Immature natural killer cell (primary cell): ENCODE results near the gene PALS1. TPM values are rescaled to one million over a fixed set of nuclear protein-coding genes. Genes with fewer than 3 reads are reported as not detected.
"Not testable (repeated sequence)": the region's sequence is repeated elsewhere in the genome, so short reads cannot be mapped to it uniquely, and the experiment has no call there.

Source experiments
- DNase-seq, 3 donors: peaks; one replicate each; pipeline ENCODE4 v3.0.0; 2022; ENCODE audit warnings: mixed read lengths in 1 of 3
- H3K27ac Mint-ChIP-seq, 6 donors: one replicate each; pipeline ENCODE4 v1.8.0; 2020; ENCODE audit warnings: mixed read lengths in 6 of 6, mild to moderate bottlenecking in 5 of 6, inconsistent platforms in 4 of 6, moderate library complexity in 3 of 6
- H3K27me3 Mint-ChIP-seq, 3 donors: one replicate each; pipeline ENCODE4 v1.8.0; 2020 to 2021; ENCODE audit warnings: low read depth in 3 of 3, mild to moderate bottlenecking in 3 of 3, mixed read lengths in 3 of 3, moderate library complexity in 3 of 3, inconsistent platforms in 1 of 3
- H3K36me3 Mint-ChIP-seq, 3 donors: one replicate each; pipeline ENCODE4 v1.8.0; 2020; ENCODE audit warnings: mixed read lengths in 3 of 3, inconsistent platforms in 2 of 3, mild to moderate bottlenecking in 2 of 3
- H3K4me1 Mint-ChIP-seq, 2 donors: one replicate each; pipeline ENCODE4 v1.8.0; 2020; ENCODE audit warnings: inconsistent platforms in 2 of 2, mild to moderate bottlenecking in 2 of 2, mixed read lengths in 2 of 2, moderate library complexity in 1 of 2
- H3K4me3 Mint-ChIP-seq, 5 donors: one replicate each; pipeline ENCODE4 v1.8.0; 2020; ENCODE audit warnings: mild to moderate bottlenecking in 5 of 5, mixed read lengths in 5 of 5, inconsistent platforms in 3 of 5, moderate library complexity in 3 of 5
- H3K9me3 Mint-ChIP-seq, 6 donors: one replicate each; pipeline ENCODE4 v1.8.0; 2020; ENCODE audit warnings: mild to moderate bottlenecking in 6 of 6, mixed read lengths in 6 of 6, inconsistent platforms in 4 of 6, moderate library complexity in 3 of 6
- polyA plus RNA-seq, 3 donors: library from polyadenylated mRNA; unstranded; fragments of 300-500 nt; fragmentation: Illumina TruSeq; gene quantifications; one replicate each; pipeline ENCODE4 v1.2.3, GENCODE V29; 2021

The PALS1 gene
- polyA plus RNA-seq, 3 donors from 2014 or later: 1.8 to 2.8 (median 2.0) TPM

GRCh38 chr14:67269298-67270060, 28.2 kb downstream of the PALS1 start:
- Mint-ChIP-seq H3K4me1 (peaks cover 2 to 7% of the 10 kb centered on the region in 2 donors), H3K27ac (no peak overlapping the region), H3K27me3 (no peaks in the 10 kb centered on the region), H3K36me3 (peaks cover 0 to 6% (median 5%) of the 10 kb centered on the region in 3 donors), H3K9me3 (no peaks in the 10 kb centered on the region), H3K4me3 (no peak overlapping the region)
- no peak for DNase-seq

- Mint-ChIP-seq H3K9me3 (no peaks in the 10 kb centered on the region), H3K36me3 (peaks cover 0 to 6% (median 5%) of the 10 kb centered on the region in 3 donors), H3K4me3 (no peak overlapping the region), H3K4me1 (peaks cover 2 to 7% of the 10 kb centered on the region in 2 donors), H3K27ac (no peak overlapping the region), H3K27me3 (no peaks in the 10 kb centered on the region)
- DNase-seq: no peak
These were observed 29.0 kb downstream of the PALS1 start for GRCh38 chr14:67270145-67270753.

- Mint-ChIP-seq H3K4me3 (no peak overlapping the region), H3K9me3 (no peaks in the 10 kb centered on the region), H3K36me3 (peaks cover 4 to 8% (median 5%) of the 10 kb centered on the region in 3 donors), H3K27ac (no peak overlapping the region), H3K4me1 (peaks cover 2 to 7% of the 10 kb centered on the region in 2 donors), H3K27me3 (no peaks in the 10 kb centered on the region)
- DNase-seq: no peak
These were observed 29.7 kb downstream of the PALS1 start for GRCh38 chr14:67270933-67271332.

- not testable (repeated sequence) for H3K4me3 Mint-ChIP-seq, H3K27me3 Mint-ChIP-seq, H3K36me3 Mint-ChIP-seq, H3K4me1 Mint-ChIP-seq, H3K27ac Mint-ChIP-seq, H3K9me3 Mint-ChIP-seq, DNase-seq
These were observed 32.0 kb downstream of the PALS1 start for GRCh38 chr14:67273281-67273680.

- Mint-ChIP-seq H3K4me3 (no peak overlapping the region), H3K9me3 (no peaks in the 10 kb centered on the region), H3K27me3 (no peaks in the 10 kb centered on the region), H3K36me3 (peaks cover 5 to 9% (median 9%) of the 10 kb centered on the region in 3 donors), H3K27ac (no peak overlapping the region), H3K4me1 (no peaks in the 10 kb centered on the region)
- DNase-seq: no peak
These were observed 34.9 kb downstream of the PALS1 start for GRCh38 chr14:67276131-67276530.

GRCh38 chr14:67280506-67280905, 39.3 kb downstream of the PALS1 start:
- Mint-ChIP-seq H3K9me3 (no peaks in the 10 kb centered on the region), H3K4me1 (no peaks in the 10 kb centered on the region), H3K27me3 (no peaks in the 10 kb centered on the region), H3K36me3 (peaks cover 0 to 9% (median 6%) of the 10 kb centered on the region in 3 donors), H3K27ac (no peak overlapping the region), H3K4me3 (no peak overlapping the region)
- DNase-seq: no peak

GRCh38 chr14:67285876-67286452, 44.7 kb downstream of the PALS1 start:
- Mint-ChIP-seq H3K4me3 (no peak overlapping the region), H3K9me3 (no peaks in the 10 kb centered on the region), H3K27ac (no peak overlapping the region), H3K4me1 (no peaks in the 10 kb centered on the region), H3K27me3 (no peaks in the 10 kb centered on the region), H3K36me3 (peaks cover 0 to 3% (median 0%) of the 10 kb centered on the region in 3 donors)
- peak; percentile 9 to 26 (median 16) for DNase-seq

Other genes with a start within 250 kb of the PALS1 start
- not detected for gene GARIN2, start 52.0 kb upstream of the PALS1 start, polyA plus RNA-seq
- 10 to 100 TPM; 74.0 to 94.9 (median 80.1) TPM for gene ATP6V1D, start 118.4 kb downstream of the PALS1 start, polyA plus RNA-seq
- gene EIF2S1, start 118.9 kb downstream of the PALS1 start, polyA plus RNA-seq: 100 to 1,000 TPM; 131 to 159 (median 141) TPM
- gene PLEK2, start 170.7 kb downstream of the PALS1 start, polyA plus RNA-seq: not detected
- 10 to 100 TPM; 28.0 to 67.1 (median 35.8) TPM for gene TMEM229B, start 247.3 kb downstream of the PALS1 start, polyA plus RNA-seq